Measurements from ENCODE around the gene OTULINL. TPM values are rescaled to one million over a fixed set of nuclear protein-coding genes. Genes with fewer than 3 reads are reported as not detected.
"Not testable (repeated sequence)": the region's sequence is repeated elsewhere in the genome, so short reads cannot be mapped to it uniquely, and the experiment has no call there.

Gene OTULINL
- 0.58 and 1.4 TPM in 2 replicates for total RNA-seq (2014; rRNA removed; shearing (Covaris generic))

GRCh38 chr5:14581106-14581890 is at the start of gene OTULINL:
Gene OTULINL (plus strand): TSS chr5:14581792. CDS start chr5:14581895, 103 bp downstream.
- Histone ChIP-seq H3K9me3 (replicated peaks) (no peaks in the 10 kb centered on the region), H3K27ac (no peak within 1 kb of the TSS), H3K4me3 (peak within 1 kb of the TSS; percentile 41), H3K27me3 (replicated peaks) (peaks cover 53% of the 10 kb centered on the region), H3K36me3 (no peaks in the 10 kb centered on the region), H3K4me1 (replicated peaks) (peaks cover 13% of the 10 kb centered on the region)
- peak; percentile 57 to 85 for DNase-seq (ENCODE audit: low read depth in 1 of 2, low spot score in 2 of 2)

- 0 out of 2 replicates have a peak, but pooled peaks cover 5% of the 10 kb centered on the region for H3K27me3 ChIP-seq (replicated peaks)
- H3K4me1 ChIP-seq (replicated peaks): no peaks in the 10 kb centered on the region
- DNase-seq (ENCODE audit: low read depth in 1 of 2, low spot score in 2 of 2): peak in 1 of 2 experiments; percentile 30
- H3K27ac ChIP-seq: no peak overlapping the region
- H3K9me3 ChIP-seq (replicated peaks): no peaks in the 10 kb centered on the region
- H3K4me3 ChIP-seq: no peak overlapping the region
- no peaks in the 10 kb centered on the region for H3K36me3 ChIP-seq
These were observed 49.4 kb upstream of the OTULINL start for GRCh38 chr5:14532180-14532579.

- H3K4me3 ChIP-seq: no peak overlapping the region
- H3K9me3 ChIP-seq (replicated peaks): no peaks in the 10 kb centered on the region
- no peaks in the 10 kb centered on the region for H3K36me3 ChIP-seq
- 0 out of 2 replicates have a peak, but pooled peaks cover 5% of the 10 kb centered on the region for H3K27me3 ChIP-seq (replicated peaks)
- H3K4me1 ChIP-seq (replicated peaks): no peaks in the 10 kb centered on the region
- DNase-seq (ENCODE audit: low read depth in 1 of 2, low spot score in 2 of 2): peak in 1 of 2 experiments; percentile 13
- no peak overlapping the region for H3K27ac ChIP-seq
These were observed 46.8 kb upstream of the OTULINL start for GRCh38 chr5:14534773-14535172.

- Histone ChIP-seq H3K36me3 (no peaks in the 10 kb centered on the region), H3K9me3 (replicated peaks) (no peaks in the 10 kb centered on the region; the same call in 1 of the 2 replicates), H3K27ac (no peak overlapping the region), H3K4me1 (replicated peaks) (no peaks in the 10 kb centered on the region), H3K27me3 (replicated peaks) (no peaks in the 10 kb centered on the region; the same call in 1 of the 2 replicates), H3K4me3 (no peak overlapping the region)
- no peak for DNase-seq (ENCODE audit: low read depth in 1 of 2, low spot score in 2 of 2)
These were observed 36.3 kb upstream of the OTULINL start for GRCh38 chr5:14545308-14545707.

GRCh38 chr5:14545862-14546261 is 35.7 kb upstream of the OTULINL start:
- Histone ChIP-seq H3K36me3 (no peaks in the 10 kb centered on the region), H3K9me3 (replicated peaks) (no peaks in the 10 kb centered on the region; the same call in 1 of the 2 replicates), H3K4me1 (replicated peaks) (no peaks in the 10 kb centered on the region), H3K4me3 (no peak overlapping the region), H3K27me3 (replicated peaks) (no peaks in the 10 kb centered on the region; the same call in 1 of the 2 replicates), H3K27ac (no peak overlapping the region)
- no peak for DNase-seq (ENCODE audit: low read depth in 1 of 2, low spot score in 2 of 2)

GRCh38 chr5:14547666-14548065 is 33.9 kb upstream of the OTULINL start:
- H3K27ac ChIP-seq: no peak overlapping the region
- H3K27me3 ChIP-seq (replicated peaks): no peaks in the 10 kb centered on the region; the same call in 1 of the 2 replicates
- H3K4me1 ChIP-seq (replicated peaks): no peaks in the 10 kb centered on the region

GRCh38 chr5:14551211-14551610 is 30.4 kb upstream of the OTULINL start:
- Histone ChIP-seq H3K4me3 (no peak overlapping the region), H3K4me1 (replicated peaks) (no peaks in the 10 kb centered on the region), H3K27ac (no peak overlapping the region), H3K27me3 (replicated peaks) (peaks cover 4% of the 10 kb centered on the region), H3K9me3 (replicated peaks) (no peaks in the 10 kb centered on the region; the same call in 1 of the 2 replicates), H3K36me3 (no peaks in the 10 kb centered on the region)
- no peak for DNase-seq (ENCODE audit: low read depth in 1 of 2, low spot score in 2 of 2)

More at GRCh38 chr5:14547666-14548065, 33.9 kb upstream of the OTULINL start:
- no peaks in the 10 kb centered on the region; the same call in 1 of the 2 replicates for H3K9me3 ChIP-seq (replicated peaks)
- no peak overlapping the region for H3K4me3 ChIP-seq
- H3K36me3 ChIP-seq: no peaks in the 10 kb centered on the region
- no peak for DNase-seq (ENCODE audit: low read depth in 1 of 2, low spot score in 2 of 2)

- H3K27ac ChIP-seq: no peak overlapping the region
- no peak for DNase-seq (ENCODE audit: low read depth in 1 of 2, low spot score in 2 of 2)
- H3K4me1 ChIP-seq (replicated peaks): no peaks in the 10 kb centered on the region
- H3K27me3 ChIP-seq (replicated peaks): peaks cover 4% of the 10 kb centered on the region
- H3K36me3 ChIP-seq: no peaks in the 10 kb centered on the region
- H3K9me3 ChIP-seq (replicated peaks): no peaks in the 10 kb centered on the region; the same call in 1 of the 2 replicates
- no peak overlapping the region for H3K4me3 ChIP-seq
These were observed 29.6 kb upstream of the OTULINL start for GRCh38 chr5:14552017-14552416.

- not testable (repeated sequence) for H3K27me3 ChIP-seq (replicated peaks)
These were observed 27.3 kb upstream of the OTULINL start for GRCh38 chr5:14554288-14554687.

GRCh38 chr5:14556015-14556414 is 25.6 kb upstream of the OTULINL start:
- H3K27ac ChIP-seq: no peak overlapping the region
- peaks cover 4% of the 10 kb centered on the region; the same call in 1 of the 2 replicates for H3K27me3 ChIP-seq (replicated peaks)
- no peak for DNase-seq (ENCODE audit: low read depth in 1 of 2, low spot score in 2 of 2)
- H3K4me1 ChIP-seq (replicated peaks): no peaks in the 10 kb centered on the region
- no peaks in the 10 kb centered on the region for H3K36me3 ChIP-seq
- no peaks in the 10 kb centered on the region for H3K9me3 ChIP-seq (replicated peaks)
- H3K4me3 ChIP-seq: no peak overlapping the region

More at GRCh38 chr5:14554288-14554687, 27.3 kb upstream of the OTULINL start:
- H3K27ac ChIP-seq; H3K4me3 ChIP-seq; H3K36me3 ChIP-seq; H3K4me1 ChIP-seq (replicated peaks); H3K9me3 ChIP-seq (replicated peaks); DNase-seq (ENCODE audit: low read depth in 1 of 2, low spot score in 2 of 2): not testable (repeated sequence)

- no peak overlapping the region for H3K4me3 ChIP-seq
- H3K4me1 ChIP-seq (replicated peaks): no peaks in the 10 kb centered on the region
- H3K27ac ChIP-seq: no peak overlapping the region
- H3K27me3 ChIP-seq (replicated peaks): peaks cover 4% of the 10 kb centered on the region; the same call in 1 of the 2 replicates
- H3K9me3 ChIP-seq (replicated peaks): no peaks in the 10 kb centered on the region
- no peaks in the 10 kb centered on the region for H3K36me3 ChIP-seq
- no peak for DNase-seq (ENCODE audit: low read depth in 1 of 2, low spot score in 2 of 2)
These were observed 24.3 kb upstream of the OTULINL start for GRCh38 chr5:14557203-14557770.

- peaks cover 4% of the 10 kb centered on the region; the same call in 1 of the 2 replicates for H3K27me3 ChIP-seq (replicated peaks)
- no peaks in the 10 kb centered on the region for H3K4me1 ChIP-seq (replicated peaks)
- no peak overlapping the region for H3K4me3 ChIP-seq
- no peaks in the 10 kb centered on the region for H3K9me3 ChIP-seq (replicated peaks)
- no peak for DNase-seq (ENCODE audit: low read depth in 1 of 2, low spot score in 2 of 2)
- no peaks in the 10 kb centered on the region for H3K36me3 ChIP-seq
- no peak overlapping the region for H3K27ac ChIP-seq
These were observed 23.7 kb upstream of the OTULINL start for GRCh38 chr5:14557791-14558415.

GRCh38 chr5:14560091-14560595 is 21.4 kb upstream of the OTULINL start:
- Histone ChIP-seq H3K36me3 (no peaks in the 10 kb centered on the region), H3K4me1 (replicated peaks) (no peaks in the 10 kb centered on the region), H3K9me3 (replicated peaks) (no peaks in the 10 kb centered on the region), H3K4me3 (no peak overlapping the region), H3K27ac (no peak overlapping the region), H3K27me3 (replicated peaks) (no peaks in the 10 kb centered on the region)
- no peak for DNase-seq (ENCODE audit: low read depth in 1 of 2, low spot score in 2 of 2)
